Mesendoderm (in vitro differentiated cells): Measurements from ENCODE around the gene TFDP1.
A peak's percentile ranks its signal among the peaks of the same experiment; 100 is the strongest.
"Not testable (repeated sequence)": the region's sequence is repeated elsewhere in the genome, so short reads cannot be mapped to it uniquely, and the experiment has no call there.

ENCODE experiments used
- DNase-seq: peaks from one replicate; pipeline ENCODE4 v3.0.0; 2013
- H2AK5ac ChIP-seq: 2 replicates; pipeline ENCODE4 v1.6.1; 2013; ENCODE audit warnings: low read length, inconsistent platforms
- H2BK120ac ChIP-seq: 2 replicates; pipeline ENCODE4 v1.6.1; 2013; ENCODE audit warnings: low read depth, mild to moderate bottlenecking, low read length, moderate library complexity, mixed read lengths
- H2BK15ac ChIP-seq: replicated peaks from 2 replicates; pipeline ENCODE4 v1.6.1; 2013; ENCODE audit warnings: low read depth, mild to moderate bottlenecking, moderate library complexity
- H2BK5ac ChIP-seq: 2 replicates; pipeline ENCODE4 v1.6.1; 2013; ENCODE audit warnings: low read length, inconsistent platforms
- H3K18ac ChIP-seq: 2 replicates; pipeline ENCODE4 v1.6.1; 2013; ENCODE audit warnings: mild to moderate bottlenecking, low read length, mixed read lengths
- H3K23ac ChIP-seq: one replicate; pipeline ENCODE4 v1.6.1; 2013; ENCODE audit warnings: low read length
- H3K27ac ChIP-seq: 2 replicates; pipeline ENCODE4 v1.5.1; 2013; ENCODE audit warnings: low read depth, mild to moderate bottlenecking, inconsistent platforms, low read length, moderate library complexity
- H3K27me3 ChIP-seq: 2 replicates; pipeline ENCODE4 v1.6.1; 2013; ENCODE audit warnings: low read length, control low read depth, mild to moderate bottlenecking, inconsistent platforms; ENCODE audit not compliant: insufficient read depth, poor library complexity
- H3K36me3 ChIP-seq: 2 replicates; pipeline ENCODE4 v1.6.1; 2013; ENCODE audit warnings: low read length, inconsistent platforms; ENCODE audit not compliant: control insufficient read depth, insufficient read depth
- H3K4ac ChIP-seq: one replicate; pipeline ENCODE4 v1.6.1; 2013; ENCODE audit warnings: low read depth, mild to moderate bottlenecking, low read length, moderate library complexity
- H3K4me1 ChIP-seq: 2 replicates; pipeline ENCODE4 v1.6.1; 2013; ENCODE audit warnings: low read depth, low read length, inconsistent platforms; ENCODE audit not compliant: control insufficient read depth
- H3K4me2 ChIP-seq: 2 replicates; pipeline ENCODE4 v1.6.1; 2013; ENCODE audit warnings: low read length
- H3K4me3 ChIP-seq: 2 replicates; pipeline ENCODE4 v1.5.1; 2013; ENCODE audit warnings: mild to moderate bottlenecking, low read length
- H3K56ac ChIP-seq: one replicate; pipeline ENCODE4 v1.6.1; 2013; ENCODE audit warnings: low read length
- H3K79me1 ChIP-seq: 2 replicates; pipeline ENCODE4 v1.6.1; 2013; ENCODE audit warnings: low read length, inconsistent platforms
- H3K79me2 ChIP-seq: 2 replicates; pipeline ENCODE4 v1.6.1; 2013; ENCODE audit warnings: mild to moderate bottlenecking, low read length; ENCODE audit not compliant: control insufficient read depth, insufficient read depth
- H3K9ac ChIP-seq: 2 replicates; pipeline ENCODE4 v1.6.1; 2013; ENCODE audit warnings: low read length, inconsistent platforms
- H4K5ac ChIP-seq: one replicate; pipeline ENCODE4 v1.6.1; 2013; ENCODE audit warnings: low read length
- H4K8ac ChIP-seq: one replicate; pipeline ENCODE4 v1.6.1; 2013; ENCODE audit warnings: low read depth, mild to moderate bottlenecking, control low read depth, low read length, moderate library complexity
- WGBS: extraction: QIAGEN DNeasy Blood & Tissue Kit; methylation state at CpG from one replicate; pipeline ENCODE4 v1.1.7; 2013; ENCODE audit warnings: low lambda C conversion rate, missing lambda C conversion rate; ENCODE audit not compliant: insufficient coverage; ENCODE audit errors: extremely low coverage; 5-methylcytosine and 5-hydroxymethylcytosine counted together

The TFDP1 gene

DNA sequence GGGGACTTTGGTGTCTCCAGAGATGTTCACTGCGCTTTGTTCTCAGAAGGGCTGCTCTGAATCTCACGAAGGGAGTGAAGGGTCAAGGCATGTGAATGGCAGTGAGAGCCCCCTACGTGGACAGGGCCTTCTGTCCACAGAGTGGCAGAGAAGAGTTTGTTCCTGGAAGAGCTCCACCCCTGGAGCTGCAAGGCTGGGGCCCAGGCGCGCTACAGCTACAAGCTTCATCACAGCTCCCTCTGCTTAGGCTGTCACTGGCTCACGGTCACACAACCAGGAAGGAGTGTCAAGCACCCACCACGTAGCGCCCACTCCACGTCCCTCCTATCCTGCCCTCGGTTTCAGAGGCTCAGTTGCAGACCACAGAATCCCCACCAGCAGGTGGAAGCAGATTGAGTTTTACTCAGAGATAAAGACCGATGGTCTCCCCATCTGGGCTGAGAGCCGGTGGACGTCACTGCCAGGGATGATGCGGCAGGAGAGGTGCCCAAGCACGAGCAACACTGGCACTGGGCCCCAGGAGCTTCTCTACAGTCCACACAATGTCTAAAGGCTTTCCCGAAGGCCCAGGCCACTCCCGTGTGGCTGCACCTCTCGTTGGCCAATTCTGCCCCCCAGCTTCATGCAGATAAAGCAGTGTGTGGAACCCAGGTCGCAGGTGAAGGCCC lies 23.0 kb upstream of the TFDP1 start:
- Histone ChIP-seq H3K4me1 (no peaks in the 10 kb centered on the region), H3K56ac (no peak overlapping the region), H2BK15ac (no peak overlapping the region), H3K27ac (no peak overlapping the region), H3K9ac (no peak overlapping the region), H2BK5ac (no peak overlapping the region), H3K36me3 (no peaks in the 10 kb centered on the region), H4K8ac (no peak overlapping the region), H3K79me2 (no peaks in the 10 kb centered on the region), H3K4me2 (no peak overlapping the region), H2BK120ac (no peak overlapping the region), H3K27me3 (no peaks in the 10 kb centered on the region), H2AK5ac (no peak overlapping the region), H3K23ac (no peak overlapping the region), H3K4ac (no peak overlapping the region), H3K4me3 (no peak overlapping the region), H4K5ac (no peak overlapping the region), H3K79me1 (no peaks in the 10 kb centered on the region), H3K18ac (no peak overlapping the region)
- DNase-seq = no peak
- no CpG with 5 or more reads among the region's 19 CpGs for WGBS

GRCh38 chr13:113562085-113562749 lies 22.3 kb upstream of the TFDP1 start:
- no peak overlapping the region for H3K18ac ChIP-seq
- H2AK5ac ChIP-seq = no peak overlapping the region
- H3K23ac ChIP-seq = no peak overlapping the region
- no peak overlapping the region for H3K4ac ChIP-seq
- peak; percentile 86 for DNase-seq
- H4K5ac ChIP-seq = no peak overlapping the region
- H3K4me2 ChIP-seq = no peak overlapping the region
- H4K8ac ChIP-seq = no peak overlapping the region
- H3K36me3 ChIP-seq = no peaks in the 10 kb centered on the region
- no peak overlapping the region for H2BK15ac ChIP-seq
- no peaks in the 10 kb centered on the region for H3K4me1 ChIP-seq
- H3K27ac ChIP-seq = no peak overlapping the region
- H3K56ac ChIP-seq = no peak overlapping the region
- H3K9ac ChIP-seq = no peak overlapping the region
- H3K79me2 ChIP-seq = no peaks in the 10 kb centered on the region
- no peaks in the 10 kb centered on the region for H3K27me3 ChIP-seq
- H2BK5ac ChIP-seq = no peak overlapping the region
- no CpG with 5 or more reads among the region's 14 CpGs for WGBS
- no peak overlapping the region for H3K4me3 ChIP-seq
- H3K79me1 ChIP-seq = no peaks in the 10 kb centered on the region
- H2BK120ac ChIP-seq = no peak overlapping the region

- H3K79me1 ChIP-seq = no peaks in the 10 kb centered on the region
- no peak for DNase-seq
- no peak overlapping the region for H3K56ac ChIP-seq
- H3K4me3 ChIP-seq = no peak overlapping the region
- H3K36me3 ChIP-seq = no peaks in the 10 kb centered on the region
- no peak overlapping the region for H2BK5ac ChIP-seq
- no peak overlapping the region for H4K8ac ChIP-seq
- H4K5ac ChIP-seq = no peak overlapping the region
- H2BK120ac ChIP-seq = no peak overlapping the region
- WGBS = no CpG with 5 or more reads among the region's 7 CpGs
- H3K27ac ChIP-seq = no peak overlapping the region
- no peak overlapping the region for H3K23ac ChIP-seq
- H3K9ac ChIP-seq = no peak overlapping the region
- H3K4me1 ChIP-seq = no peaks in the 10 kb centered on the region
- H2AK5ac ChIP-seq = no peak overlapping the region
- no peak overlapping the region for H2BK15ac ChIP-seq
- no peaks in the 10 kb centered on the region for H3K27me3 ChIP-seq
- no peak overlapping the region for H3K4me2 ChIP-seq
- no peak overlapping the region for H3K4ac ChIP-seq
- no peak overlapping the region for H3K18ac ChIP-seq
- H3K79me2 ChIP-seq = no peaks in the 10 kb centered on the region
Measured at GRCh38 chr13:113562844-113563243, 21.7 kb upstream of the TFDP1 start.

GRCh38 chr13:113563511-113563910 lies 21.0 kb upstream of the TFDP1 start:
- not testable (repeated sequence) for H3K79me2 ChIP-seq, H3K4me1 ChIP-seq, H2BK15ac ChIP-seq, H4K5ac ChIP-seq, H3K18ac ChIP-seq, H2BK120ac ChIP-seq, H3K27ac ChIP-seq, H3K4ac ChIP-seq, H2AK5ac ChIP-seq, H3K4me3 ChIP-seq, H3K36me3 ChIP-seq, DNase-seq, H3K79me1 ChIP-seq, H3K56ac ChIP-seq, H3K9ac ChIP-seq, H3K4me2 ChIP-seq, H3K23ac ChIP-seq, H2BK5ac ChIP-seq, H3K27me3 ChIP-seq, H4K8ac ChIP-seq
- WGBS = no CpG with 5 or more reads among the region's 4 CpGs

DNA sequence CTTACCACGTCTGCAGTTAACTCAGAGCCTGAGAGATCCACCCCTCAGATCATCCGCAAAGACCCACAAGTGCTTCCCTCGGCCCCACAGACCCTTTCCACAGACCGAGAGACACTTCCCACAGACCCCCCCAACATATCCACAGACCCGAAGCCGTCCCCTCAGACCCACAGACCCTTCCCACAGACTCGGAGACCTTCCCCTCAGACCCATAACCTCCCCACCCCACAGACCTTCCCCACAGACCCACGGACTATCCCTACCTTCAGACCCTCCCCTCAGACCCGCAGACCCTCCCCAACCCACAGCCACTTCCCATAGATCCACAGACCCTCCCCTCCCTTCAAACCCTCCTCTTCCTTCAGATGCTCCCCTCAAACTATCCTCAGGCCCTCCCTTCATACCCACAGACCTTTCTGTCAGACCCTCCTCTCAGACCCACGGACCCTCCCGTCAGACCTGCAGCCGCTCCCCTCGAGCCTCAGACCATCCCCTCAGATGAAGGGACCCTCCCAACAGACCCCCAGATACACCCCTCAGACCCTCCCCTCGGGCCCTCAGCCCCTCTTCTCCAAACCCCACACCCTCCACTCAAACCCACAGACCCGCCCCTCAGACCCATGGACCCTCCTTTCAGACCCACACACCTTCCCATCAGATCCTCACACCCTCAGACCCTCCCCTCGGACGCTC lies 20.1 kb upstream of the TFDP1 start:
- Histone ChIP-seq H3K23ac (no peak overlapping the region), H4K8ac (no peak overlapping the region), H3K4ac (no peak overlapping the region), H3K79me1 (no peaks in the 10 kb centered on the region), H3K4me1 (no peaks in the 10 kb centered on the region), H3K36me3 (no peaks in the 10 kb centered on the region), H3K4me3 (no peak overlapping the region), H3K9ac (no peak overlapping the region), H3K4me2 (no peak overlapping the region), H3K27me3 (no peaks in the 10 kb centered on the region), H2BK15ac (no peak overlapping the region), H3K56ac (no peak overlapping the region), H2AK5ac (no peak overlapping the region), H4K5ac (no peak overlapping the region), H3K79me2 (no peaks in the 10 kb centered on the region), H2BK5ac (no peak overlapping the region), H3K18ac (no peak overlapping the region), H2BK120ac (no peak overlapping the region), H3K27ac (no peak overlapping the region)
- no peak for DNase-seq
- WGBS = no CpG with 5 or more reads among the region's 17 CpGs
